Sigmoid colon (tissue), 4 donors: ENCODE results near the gene KIRREL3.

Experiments used
- CTCF ChIP-seq, 4 experiments: fragments of 450-650 bp in 3 of 4; fragments of 200-600 bp in 1 of 4; IDR thresholded peaks; one replicate each; pipeline ENCODE4 v1.5.1; 2016 to 2019; ENCODE audit warnings: antibody characterized with exemption in 4 of 4, mild to moderate bottlenecking in 3 of 4, moderate library complexity in 2 of 4
- POLR2AphosphoS5 ChIP-seq, 4 donors: sonication (generic); formaldehyde crosslinking; IDR thresholded peaks; one replicate each; pipeline ENCODE4 v1.6.1; 2017; ENCODE audit warnings: antibody characterized with exemption in 4 of 4

- TF ChIP-seq CTCF (IDR thresholded peaks at IDR 0.05) (no peak), POLR2AphosphoS5 (IDR thresholded peaks at IDR 0.05) (no peak)
These were observed 596.2 kb downstream of the KIRREL3 start for GRCh38 chr11:126404367-126404766.
